Measurements from ENCODE around the gene PML. TPM values are rescaled to one million over a fixed set of nuclear protein-coding genes. Genes with fewer than 3 reads are reported as not detected.
"Not testable (repeated sequence)": the region's sequence is repeated elsewhere in the genome, so short reads cannot be mapped to it uniquely, and the experiment has no call there.

Gene PML
- total and polyA plus RNA-seq, 2 of the 4 experiments (the other 2 are of a cell fraction) = 8.8 to 22.6 TPM

GRCh38 chr15:74065684-74066411 lies 71.3 kb downstream of the PML start:
- H3K18ac ChIP-seq (ENCODE audit: low read depth, low read length); dilution Hi-C loops (cut with HindIII; ENCODE audit: low sequenced_read_pairs, unreplicated experiment); H3K36me3 ChIP-seq (ENCODE audit: control insufficient read depth, insufficient read depth, low read length); H2BK5ac ChIP-seq (ENCODE audit: low read depth, low read length, poor library complexity, severe bottlenecking); POLR2A ChIA-PET (ENCODE audit: unreplicated experiment); H3K9ac ChIP-seq (ENCODE audit: low read depth, low read length); H2BK20ac ChIP-seq (ENCODE audit: low read depth, low read length); H2AK9ac ChIP-seq (replicated peaks; ENCODE audit: low read depth, low read length, poor library complexity); CTCF ChIA-PET; H4K8ac ChIP-seq (ENCODE audit: low read depth in 2 of 2, low read length in 2 of 2); H3K14ac ChIP-seq (replicated peaks; ENCODE audit: low read depth, low read length); H3K9me1 ChIP-seq (ENCODE audit: insufficient read depth, low read length); BruUV-seq (replicated peaks); H3K56ac ChIP-seq (ENCODE audit: extremely low read depth, insufficient read depth, low read length); H3K4ac ChIP-seq (ENCODE audit: low read depth, low read length); in situ Hi-C loops (cut with MboI; ENCODE audit: low sequenced_read_pairs); H2BK15ac ChIP-seq (ENCODE audit: low read depth, low read length); H3K4me3 ChIP-seq (ENCODE audit: insufficient read depth, low read depth, low read length); H2BK120ac ChIP-seq (ENCODE audit: low read depth, low read length); H3K9me3 ChIP-seq (ENCODE audit: control insufficient read depth, insufficient read depth, low read length); H4K20me1 ChIP-seq (ENCODE audit: insufficient read depth, low read length); H3K4me1 ChIP-seq (ENCODE audit: control insufficient read depth, insufficient read depth, low read length); intact Hi-C loops (cut with micrococcal nuclease); H3K27ac ChIP-seq (ENCODE audit: insufficient read depth, low read length); H2AK5ac ChIP-seq (ENCODE audit: low read depth, low read length); H4K5ac ChIP-seq (ENCODE audit: low read depth, low read length); H2AFZ ChIP-seq (replicated peaks; ENCODE audit: low read length, poor library complexity); H3K23ac ChIP-seq (ENCODE audit: low read depth, low read length); DNase-seq; H4K91ac ChIP-seq (ENCODE audit: insufficient read depth, low read depth, low read length); H3K79me1 ChIP-seq (ENCODE audit: low read depth in 1 of 2, low read length in 2 of 2); H3K4me2 ChIP-seq (ENCODE audit: low read depth, low read length): not testable (repeated sequence)
- ATAC-seq (ENCODE audit: low read depth) = peak; percentile 98
- WGBS, 2 experiments (ENCODE audit: extremely low coverage in 2 of 2, insufficient read length in 1 of 2) = no CpG with 5 or more reads among the region's 13 CpGs
- H3K27me3 ChIP-seq (ENCODE audit: control insufficient read depth, insufficient read depth, low read length) = peaks cover 11% of the 10 kb centered on the region; the same call in 1 of the 2 replicates
- TF ChIP-seq CTCF (conservative IDR thresholded peaks at IDR 0.05; ENCODE audit: low read depth, low read length) = peak; percentile 20; the same call in 1 of the 2 replicates

GRCh38 chr15:74071645-74072044 lies 77.1 kb downstream of the PML start:
- in situ Hi-C loops (cut with MboI; ENCODE audit: low sequenced_read_pairs) = not testable (repeated sequence)

More at GRCh38 chr15:74071645-74072044, 77.1 kb downstream of the PML start:
- H3K4me2 ChIP-seq (ENCODE audit: low read depth, low read length); H3K4me1 ChIP-seq (ENCODE audit: control insufficient read depth, insufficient read depth, low read length); H3K18ac ChIP-seq (ENCODE audit: low read depth, low read length); H2AK9ac ChIP-seq (replicated peaks; ENCODE audit: low read depth, low read length, poor library complexity); H3K23ac ChIP-seq (ENCODE audit: low read depth, low read length); H3K14ac ChIP-seq (replicated peaks; ENCODE audit: low read depth, low read length); H4K8ac ChIP-seq (ENCODE audit: low read depth in 2 of 2, low read length in 2 of 2); CTCF ChIA-PET; H2BK120ac ChIP-seq (ENCODE audit: low read depth, low read length); H2AK5ac ChIP-seq (ENCODE audit: low read depth, low read length); H4K20me1 ChIP-seq (ENCODE audit: insufficient read depth, low read length); dilution Hi-C loops (cut with HindIII; ENCODE audit: low sequenced_read_pairs, unreplicated experiment); intact Hi-C loops (cut with micrococcal nuclease); H3K9ac ChIP-seq (ENCODE audit: low read depth, low read length); H2AFZ ChIP-seq (replicated peaks; ENCODE audit: low read length, poor library complexity); H4K5ac ChIP-seq (ENCODE audit: low read depth, low read length); H3K36me3 ChIP-seq (ENCODE audit: control insufficient read depth, insufficient read depth, low read length); H3K27ac ChIP-seq (ENCODE audit: insufficient read depth, low read length); H3K27me3 ChIP-seq (ENCODE audit: control insufficient read depth, insufficient read depth, low read length); H3K9me1 ChIP-seq (ENCODE audit: insufficient read depth, low read length); H2BK20ac ChIP-seq (ENCODE audit: low read depth, low read length); POLR2A ChIA-PET (ENCODE audit: unreplicated experiment); H2BK15ac ChIP-seq (ENCODE audit: low read depth, low read length); BruUV-seq (replicated peaks); H3K4me3 ChIP-seq (ENCODE audit: insufficient read depth, low read depth, low read length); DNase-seq; H3K79me1 ChIP-seq (ENCODE audit: low read depth in 1 of 2, low read length in 2 of 2); H3K4ac ChIP-seq (ENCODE audit: low read depth, low read length); H3K56ac ChIP-seq (ENCODE audit: extremely low read depth, insufficient read depth, low read length); H4K91ac ChIP-seq (ENCODE audit: insufficient read depth, low read depth, low read length); H3K9me3 ChIP-seq (ENCODE audit: control insufficient read depth, insufficient read depth, low read length); H2BK5ac ChIP-seq (ENCODE audit: low read depth, low read length, poor library complexity, severe bottlenecking); ATAC-seq (ENCODE audit: low read depth): not testable (repeated sequence)
- WGBS, 2 experiments (ENCODE audit: extremely low coverage in 2 of 2, insufficient read length in 1 of 2) = no CpG with 5 or more reads among the region's 6 CpGs

Data from IMR-90 (cell line).